Caco-2 (cell line): ENCODE measurements around the gene PSG3. TPM values are rescaled to one million over a fixed set of nuclear protein-coding genes. Genes with fewer than 3 reads are reported as not detected.
A peak's percentile ranks its signal among the peaks of the same experiment; 100 is the strongest.
"Not testable (repeated sequence)": the region's sequence is repeated elsewhere in the genome, so short reads cannot be mapped to it uniquely, and the experiment has no call there.

Source experiments
- BruUV-seq: library from RNA; stranded (reverse); fragments of 400-500 nt; replicated peaks from 2 replicates; lab custom pipeline; 2021; lab: Mats Ljungman, UMichigan
- CTCF ChIA-PET: fragments of 300-600 bp; sonication (Branson Sonifier 250); formaldehyde crosslinking; loops from one replicate; lab custom pipeline; 2022; ENCODE audit warnings: antibody characterized with exemption; lab: Charles Lee
- POLR2A ChIA-PET: fragments of 300-600 bp; sonication (Branson Sonifier 250); formaldehyde crosslinking; loops from one replicate; lab custom pipeline; 2022; ENCODE audit warnings: antibody characterized with exemption; lab: Charles Lee
- DNase-seq, 2 experiments: peaks; one replicate each; pipeline versions ENCODE4 v3.0.0 to v3.0.0-alpha.2; 2020 to 2022
- H3K27me3 ChIP-seq: replicated peaks from 2 replicates; pipeline ENCODE4 v1.6.0; 2011; ENCODE audit warnings: low read length; ENCODE audit not compliant: control insufficient read depth, insufficient read depth
- H3K36me3 ChIP-seq: 2 replicates; pipeline ENCODE4 v1.5.1; 2011; ENCODE audit warnings: low read length; ENCODE audit not compliant: control insufficient read depth, insufficient read depth
- H3K4me1 ChIP-seq: fragments of 250-450 bp; sonication (Bioruptor Pico); 2 replicates; pipeline ENCODE4 v1.5.1; 2020; ENCODE audit warnings: mild to moderate bottlenecking
- H3K4me3 ChIP-seq: 2 replicates; pipeline ENCODE4 v1.5.1; 2011; ENCODE audit warnings: low read depth, mild to moderate bottlenecking, control low read depth, low read length
- H3K9me3 ChIP-seq: fragments of 250-450 bp; sonication (Bioruptor Pico); 2 replicates; pipeline ENCODE4 v1.5.1; 2020; ENCODE audit warnings: mild to moderate bottlenecking, moderate library complexity
- H3K27ac Mint-ChIP-seq: one replicate; pipeline ENCODE4 v1.8.0; 2022; ENCODE audit warnings: mixed read lengths; ENCODE audit not compliant: unreplicated experiment
- H3K27me3 Mint-ChIP-seq: one replicate; pipeline ENCODE4 v1.8.0; 2022; ENCODE audit warnings: mixed read lengths; ENCODE audit not compliant: insufficient read depth, unreplicated experiment
- H3K36me3 Mint-ChIP-seq: one replicate; pipeline ENCODE4 v1.8.0; 2022; ENCODE audit warnings: mild to moderate bottlenecking, mixed read lengths; ENCODE audit not compliant: insufficient read depth, unreplicated experiment
- H3K4me1 Mint-ChIP-seq: one replicate; pipeline ENCODE4 v1.8.0; 2022; ENCODE audit warnings: low read depth, mixed read lengths; ENCODE audit not compliant: unreplicated experiment
- H3K4me3 Mint-ChIP-seq: one replicate; pipeline ENCODE4 v1.8.0; 2022; ENCODE audit warnings: mild to moderate bottlenecking, moderate library complexity, mixed read lengths; ENCODE audit not compliant: unreplicated experiment
- H3K9me3 Mint-ChIP-seq: one replicate; pipeline ENCODE4 v1.8.0; 2022; ENCODE audit warnings: mixed read lengths; ENCODE audit not compliant: unreplicated experiment
- intact Hi-C: fragments of 100-400 bp; cut with micrococcal nuclease; formaldehyde crosslinking; loops from one replicate; pipeline ENCODE4 v1.10.0; 2022; ENCODE audit not compliant: unreplicated experiment
- total RNA-seq: library from RNA; stranded (reverse); gene quantifications from 2 replicates; pipeline ENCODE4 v1.2.3, GENCODE V29; 2022
- TF ChIP-seq, protein P1 (sequence below), 2 experiments: fragments of 200-600 bp in 1 of 2; IDR thresholded peaks; 1 replicate in 1 of 2; 2 replicates in 1 of 2; pipeline versions ENCODE4 v1.5.1 to v1.8.0; 2011 to 2022; ENCODE audit warnings: antibody characterized with exemption in 1 of 2, control low read depth in 1 of 2, inconsistent platforms in 1 of 2, low read depth in 1 of 2, low read length in 1 of 2, mild to moderate bottlenecking in 1 of 2, moderate library complexity in 1 of 2; ENCODE audit not compliant: insufficient read depth in 1 of 2, severe bottlenecking in 1 of 2, unreplicated experiment in 1 of 2

The PSG3 gene
- total RNA-seq, 1 experiment from 2014 or later, result not detected

DNA sequence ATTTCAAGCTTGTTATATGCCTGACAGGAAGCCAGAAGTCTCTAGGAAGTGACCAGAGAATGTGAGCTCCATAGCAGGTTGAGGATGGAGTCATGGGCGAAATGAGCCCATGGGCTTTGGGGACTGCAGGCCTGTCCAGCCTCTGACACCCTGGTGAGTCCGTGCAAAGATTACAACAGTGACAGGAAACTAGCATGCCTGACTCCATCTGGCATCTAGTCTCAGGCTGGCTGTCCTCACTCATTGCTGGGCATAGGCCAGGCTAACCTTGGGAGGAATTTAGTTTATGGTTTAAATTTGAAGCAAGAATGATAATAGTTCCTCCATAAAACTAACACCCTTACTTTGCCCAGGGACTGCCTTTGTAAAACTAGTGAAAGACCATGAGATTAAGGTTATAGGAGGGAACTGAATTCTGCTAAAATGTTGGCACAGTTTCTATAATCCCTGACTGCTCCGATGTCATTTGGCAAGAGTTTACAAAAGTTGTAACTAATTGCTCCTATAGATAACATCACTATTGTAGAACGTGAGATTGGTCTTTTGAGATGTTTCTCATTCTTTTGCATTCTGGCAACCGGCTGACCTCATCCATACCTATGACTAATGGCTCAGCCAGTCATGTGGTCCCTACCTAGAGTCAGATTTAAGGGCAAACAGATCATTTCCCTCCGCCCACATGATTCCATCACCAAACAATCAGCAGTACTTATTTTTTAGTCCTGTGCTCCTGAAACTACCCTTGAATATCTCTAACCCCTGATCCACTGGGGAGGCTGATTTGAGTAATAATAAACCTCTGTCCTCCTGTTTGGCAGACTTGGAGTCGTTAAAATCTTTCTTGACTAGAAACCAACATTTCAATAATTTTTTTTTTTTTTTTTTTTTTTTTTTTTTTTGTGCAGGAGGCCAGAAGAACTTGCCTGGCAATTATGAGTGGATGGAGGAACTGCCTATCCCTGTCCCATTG, 21.0 kb upstream of the PSG3 start:
- POLR2A ChIA-PET, H3K27me3 ChIP-seq, H3K27me3 Mint-ChIP-seq, H3K4me1 Mint-ChIP-seq, CTCF ChIA-PET, H3K4me3 Mint-ChIP-seq, H3K9me3 Mint-ChIP-seq, H3K4me1 ChIP-seq, intact Hi-C loops, BruUV-seq, H3K4me3 ChIP-seq, H3K36me3 ChIP-seq, H3K36me3 Mint-ChIP-seq, H3K9me3 ChIP-seq: not testable (repeated sequence)
- H3K27ac Mint-ChIP-seq, result peak overlapping the region; percentile 64
- peak; percentile 33 to 59 for DNase-seq

DNA sequence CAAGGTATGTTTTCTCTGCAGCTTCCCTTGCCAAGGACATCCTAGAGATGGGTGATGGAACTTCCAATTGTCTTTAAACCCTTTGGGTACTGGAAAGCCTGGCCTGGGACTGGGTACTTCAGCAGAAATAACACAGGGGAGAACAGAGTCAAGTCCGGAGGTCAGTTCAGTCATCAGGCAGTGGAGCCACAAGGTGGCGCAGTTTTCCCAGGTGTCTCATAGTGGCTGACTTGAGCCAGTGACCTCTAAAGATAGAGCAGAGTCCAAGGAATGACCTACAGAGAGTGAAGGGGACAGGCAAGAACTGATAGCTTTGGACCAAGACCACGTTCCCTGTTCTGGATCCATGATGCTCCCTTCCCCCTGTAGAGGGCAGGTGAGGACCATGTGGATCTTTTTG, 18.4 kb upstream of the PSG3 start:
- intact Hi-C loops, H3K27me3 ChIP-seq, H3K9me3 Mint-ChIP-seq, BruUV-seq, H3K27me3 Mint-ChIP-seq, H3K4me3 Mint-ChIP-seq, H3K36me3 ChIP-seq, H3K9me3 ChIP-seq, H3K4me1 Mint-ChIP-seq, H3K4me1 ChIP-seq, H3K27ac Mint-ChIP-seq, CTCF ChIA-PET, H3K36me3 Mint-ChIP-seq, H3K4me3 ChIP-seq, POLR2A ChIA-PET: not testable (repeated sequence)
- peak in 1 of 2 experiments; percentile 53 for DNase-seq
- TF ChIP-seq, protein P1, sequence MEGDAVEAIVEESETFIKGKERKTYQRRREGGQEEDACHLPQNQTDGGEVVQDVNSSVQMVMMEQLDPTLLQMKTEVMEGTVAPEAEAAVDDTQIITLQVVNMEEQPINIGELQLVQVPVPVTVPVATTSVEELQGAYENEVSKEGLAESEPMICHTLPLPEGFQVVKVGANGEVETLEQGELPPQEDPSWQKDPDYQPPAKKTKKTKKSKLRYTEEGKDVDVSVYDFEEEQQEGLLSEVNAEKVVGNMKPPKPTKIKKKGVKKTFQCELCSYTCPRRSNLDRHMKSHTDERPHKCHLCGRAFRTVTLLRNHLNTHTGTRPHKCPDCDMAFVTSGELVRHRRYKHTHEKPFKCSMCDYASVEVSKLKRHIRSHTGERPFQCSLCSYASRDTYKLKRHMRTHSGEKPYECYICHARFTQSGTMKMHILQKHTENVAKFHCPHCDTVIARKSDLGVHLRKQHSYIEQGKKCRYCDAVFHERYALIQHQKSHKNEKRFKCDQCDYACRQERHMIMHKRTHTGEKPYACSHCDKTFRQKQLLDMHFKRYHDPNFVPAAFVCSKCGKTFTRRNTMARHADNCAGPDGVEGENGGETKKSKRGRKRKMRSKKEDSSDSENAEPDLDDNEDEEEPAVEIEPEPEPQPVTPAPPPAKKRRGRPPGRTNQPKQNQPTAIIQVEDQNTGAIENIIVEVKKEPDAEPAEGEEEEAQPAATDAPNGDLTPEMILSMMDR (IDR thresholded peaks at IDR 0.05; ENCODE audit: insufficient read depth in 1 of 2, low read depth in 1 of 2, low read length in 1 of 2, severe bottlenecking in 1 of 2, unreplicated experiment in 1 of 2), result peak in 1 of 2 experiments; percentile 26

DNA sequence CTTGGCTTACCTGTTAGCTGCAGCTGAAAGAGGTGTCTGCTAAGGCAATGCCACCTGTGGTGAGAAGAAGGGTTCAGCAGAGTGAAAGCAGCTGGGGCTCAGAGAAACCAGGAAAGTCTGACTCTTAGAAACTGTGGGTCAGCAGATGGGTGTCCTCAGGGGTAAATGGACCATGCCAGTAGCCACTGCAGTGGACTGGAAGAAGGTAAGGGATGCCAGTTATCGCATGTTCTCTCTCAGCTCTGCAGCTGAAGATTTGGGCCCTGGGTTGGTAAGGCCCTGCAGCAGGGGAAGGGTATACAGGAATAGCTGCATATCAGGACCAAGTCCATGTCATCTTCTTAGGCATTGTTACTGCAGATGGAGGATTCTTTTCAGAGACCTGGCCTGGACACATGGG, 12.0 kb upstream of the PSG3 start:
- H3K36me3 ChIP-seq, H3K4me1 ChIP-seq, H3K4me1 Mint-ChIP-seq, H3K4me3 Mint-ChIP-seq, CTCF ChIA-PET, DNase-seq, H3K27me3 ChIP-seq, H3K9me3 ChIP-seq, POLR2A ChIA-PET, H3K27ac Mint-ChIP-seq, H3K4me3 ChIP-seq, BruUV-seq, H3K27me3 Mint-ChIP-seq, intact Hi-C loops, H3K36me3 Mint-ChIP-seq, H3K9me3 Mint-ChIP-seq: not testable (repeated sequence)
